HepG2 (cell line): ENCODE data around the gene CTNNA1. TPM values are rescaled to one million over a fixed set of nuclear protein-coding genes. Genes with fewer than 3 reads are reported as not detected.
A peak's percentile ranks its signal among the peaks of the same experiment; 100 is the strongest.

Experiments
- DR1 ChIP-seq: sonication (generic); formaldehyde crosslinking; IDR thresholded peaks from 2 replicates; pipeline ENCODE4 v1.8.0; 2021; ENCODE audit warnings: mild to moderate bottlenecking, missing genetic modification reagents, inconsistent platforms
- EP300 ChIP-seq, 3 experiments: sonication (generic) in 1 of 3; formaldehyde crosslinking in 1 of 3; IDR thresholded peaks; 2 replicates each; pipeline versions ENCODE4 v1.5.1 to v1.6.1; 2011 to 2020; ENCODE audit warnings: low read depth in 2 of 3, low read length in 2 of 3, borderline replicate concordance in 1 of 3, improper control_type of control experiment in 1 of 3, mild to moderate bottlenecking in 1 of 3, missing genetic modification reagents in 1 of 3, moderate library complexity in 1 of 3
- ETV5 ChIP-seq: IDR thresholded peaks from 2 replicates; pipeline ENCODE4 v1.6.1; 2018; ENCODE audit warnings: missing biosample characterization, missing genetic modification reagents, inconsistent platforms, borderline replicate concordance
- FOSL2 ChIP-seq: sonication (generic); formaldehyde crosslinking; IDR thresholded peaks from 2 replicates; pipeline ENCODE4 v1.4.0; 2020; ENCODE audit warnings: missing genetic modification reagents
- GABPA ChIP-seq, 2 experiments: IDR thresholded peaks; 2 replicates each; pipeline ENCODE4 v1.6.1; 2011 to 2016; ENCODE audit warnings: low read depth in 2 of 2, low read length in 1 of 2, missing biosample characterization in 1 of 2, missing genetic modification characterization in 1 of 2
- GABPB1 ChIP-seq: IDR thresholded peaks from 2 replicates; pipeline ENCODE4 v1.6.1; 2016; ENCODE audit warnings: mild to moderate bottlenecking, missing genetic modification reagents, moderate library complexity, missing compliant biosample characterization
- PPARG ChIP-seq: conservative IDR thresholded peaks from 2 replicates; pipeline ENCODE4 v1.6.1; 2016; ENCODE audit warnings: missing biosample characterization, missing genetic modification reagents
- SAP130 ChIP-seq: IDR thresholded peaks from 2 replicates; pipeline ENCODE4 v1.6.1; 2016; ENCODE audit warnings: low read depth
- polyA plus RNA-seq, 8 experiments: library from polyadenylated mRNA; depleted of rRNA in 3 of 8; stranded (reverse) in 7 of 8; unstranded in 1 of 8; fragments of >200 nt; fragmentation: Illumina TruSeq in 4 of 8; extraction: Trizol in 4 of 8; gene quantifications; 2 replicates each; pipeline versions ENCODE4 v1.2.1 to v1.2.3, GENCODE V29; 2011 to 2016; ENCODE audit warnings: low read depth in 4 of 8, missing spikeins in 1 of 8, mixed read lengths in 1 of 8; ENCODE audit not compliant: insufficient read depth in 1 of 8
- total RNA-seq, 5 experiments: library from RNA; depleted of rRNA; stranded (reverse); fragments of >200 nt; fragmentation: Illumina TruSeq; extraction: Trizol; gene quantifications; 2 replicates each; pipeline ENCODE4 v1.2.3, GENCODE V29; 2016; ENCODE audit warnings: low read depth in 1 of 5
- TF ChIP-seq, protein P1 (sequence below): sonication (generic); formaldehyde crosslinking; IDR thresholded peaks from 2 replicates; pipeline ENCODE4 v1.4.0; 2020; ENCODE audit warnings: low read depth, mild to moderate bottlenecking, missing genetic modification reagents
- TF ChIP-seq, protein P2 (sequence below): sonication (generic); formaldehyde crosslinking; IDR thresholded peaks from 2 replicates; pipeline ENCODE4 v1.5.0; 2020; ENCODE audit warnings: mild to moderate bottlenecking, missing genetic modification reagents

CTNNA1 gene
- total and polyA plus RNA-seq, 2 of the 13 experiments (the other 11 are each of a cell fraction or from before 2014, with no cell fraction given): 66.8 to 162 TPM

DNA sequence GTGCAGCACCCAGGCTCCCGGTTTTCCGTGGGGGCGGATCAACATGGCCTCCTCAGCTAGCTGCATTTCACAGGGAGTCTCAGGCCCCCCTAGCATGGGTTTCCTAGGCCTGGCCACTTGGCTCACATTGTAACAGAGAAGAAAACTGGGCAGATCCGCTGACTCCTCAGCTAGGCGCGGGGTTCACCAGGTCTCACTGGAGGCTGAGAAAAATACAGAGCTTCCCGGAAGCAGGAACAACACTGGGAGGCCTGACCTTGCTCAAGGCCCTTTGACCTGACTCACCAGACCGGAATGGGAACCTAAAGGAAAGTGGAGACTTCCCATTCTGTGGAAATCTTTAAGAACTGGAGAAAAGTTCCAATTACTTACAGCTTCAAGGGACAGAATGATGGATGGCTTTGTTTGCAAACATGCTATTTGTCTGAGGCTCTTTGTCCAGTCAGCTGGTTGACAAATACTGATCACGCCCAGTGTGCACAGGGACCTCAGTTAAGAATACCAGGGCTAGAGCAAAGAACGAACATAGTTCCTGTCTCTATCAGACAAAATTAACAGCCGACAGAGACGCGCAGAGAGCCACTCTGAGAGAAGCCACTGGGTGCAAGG, 210.6 kb downstream of the CTNNA1 start (continued):
- TF ChIP-seq, protein P1, sequence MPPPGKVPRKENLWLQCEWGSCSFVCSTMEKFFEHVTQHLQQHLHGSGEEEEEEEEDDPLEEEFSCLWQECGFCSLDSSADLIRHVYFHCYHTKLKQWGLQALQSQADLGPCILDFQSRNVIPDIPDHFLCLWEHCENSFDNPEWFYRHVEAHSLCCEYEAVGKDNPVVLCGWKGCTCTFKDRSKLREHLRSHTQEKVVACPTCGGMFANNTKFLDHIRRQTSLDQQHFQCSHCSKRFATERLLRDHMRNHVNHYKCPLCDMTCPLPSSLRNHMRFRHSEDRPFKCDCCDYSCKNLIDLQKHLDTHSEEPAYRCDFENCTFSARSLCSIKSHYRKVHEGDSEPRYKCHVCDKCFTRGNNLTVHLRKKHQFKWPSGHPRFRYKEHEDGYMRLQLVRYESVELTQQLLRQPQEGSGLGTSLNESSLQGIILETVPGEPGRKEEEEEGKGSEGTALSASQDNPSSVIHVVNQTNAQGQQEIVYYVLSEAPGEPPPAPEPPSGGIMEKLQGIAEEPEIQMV: peak; percentile 31; the same call in 1 of the 2 replicates
- peak; percentile 76; the same call in 1 of the 2 replicates for TF ChIP-seq ETV5 (CRISPR knock-in tag)
- peak in 1 of 2 experiments; percentile 6; a peak in 1 of 4 replicates for TF ChIP-seq EP300 (IDR thresholded peaks at IDR 0.05; ENCODE audit: low read depth in 2 of 2, low read length in 2 of 2)
- TF ChIP-seq EP300 (CRISPR knock-in tag; IDR thresholded peaks at IDR 0.05; ENCODE audit: borderline replicate concordance): peak; percentile 28; the same call in 1 of the 2 replicates
- 0 out of 2 replicates have a peak, but pooled peaks have one; percentile 11 for TF ChIP-seq SAP130 (CRISPR knock-in tag)
- peak; percentile 79 for TF ChIP-seq FOSL2 (CRISPR knock-in tag)
- TF ChIP-seq, protein P2, sequence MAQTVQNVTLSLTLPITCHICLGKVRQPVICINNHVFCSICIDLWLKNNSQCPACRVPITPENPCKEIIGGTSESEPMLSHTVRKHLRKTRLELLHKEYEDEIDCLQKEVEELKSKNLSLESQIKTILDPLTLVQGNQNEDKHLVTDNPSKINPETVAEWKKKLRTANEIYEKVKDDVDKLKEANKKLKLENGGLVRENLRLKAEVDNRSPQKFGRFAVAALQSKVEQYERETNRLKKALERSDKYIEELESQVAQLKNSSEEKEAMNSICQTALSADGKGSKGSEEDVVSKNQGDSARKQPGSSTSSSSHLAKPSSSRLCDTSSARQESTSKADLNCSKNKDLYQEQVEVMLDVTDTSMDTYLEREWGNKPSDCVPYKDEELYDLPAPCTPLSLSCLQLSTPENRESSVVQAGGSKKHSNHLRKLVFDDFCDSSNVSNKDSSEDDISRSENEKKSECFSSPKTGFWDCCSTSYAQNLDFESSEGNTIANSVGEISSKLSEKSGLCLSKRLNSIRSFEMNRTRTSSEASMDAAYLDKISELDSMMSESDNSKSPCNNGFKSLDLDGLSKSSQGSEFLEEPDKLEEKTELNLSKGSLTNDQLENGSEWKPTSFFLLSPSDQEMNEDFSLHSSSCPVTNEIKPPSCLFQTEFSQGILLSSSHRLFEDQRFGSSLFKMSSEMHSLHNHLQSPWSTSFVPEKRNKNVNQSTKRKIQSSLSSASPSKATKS (CRISPR knock-in tag): no peak
- peak; percentile 35; the same call in 1 of the 2 replicates for TF ChIP-seq GABPB1
- TF ChIP-seq PPARG (CRISPR knock-in tag): peak; percentile 61; the same call in 1 of the 2 replicates
- no peak for TF ChIP-seq DR1 (CRISPR knock-in tag)
- TF ChIP-seq GABPA (IDR thresholded peaks at IDR 0.05; ENCODE audit: low read depth, low read length): peak; percentile 21; the same call in 1 of the 2 replicates
- peak; percentile 70; the same call in 1 of the 2 replicates for TF ChIP-seq GABPA (CRISPR knock-in tag; IDR thresholded peaks at IDR 0.05; ENCODE audit: low read depth)
- TF ChIP-seq, all 625 proteins: peak for 82
